HS-27A (cell line): ENCODE data around the gene SLIT1.

Source experiments
- DNase-seq: peaks from one replicate; pipeline ENCODE4 v3.0.0-alpha.2; 2012; ENCODE audit warnings: low read depth, missing footprints

Gene SLIT1

DNA sequence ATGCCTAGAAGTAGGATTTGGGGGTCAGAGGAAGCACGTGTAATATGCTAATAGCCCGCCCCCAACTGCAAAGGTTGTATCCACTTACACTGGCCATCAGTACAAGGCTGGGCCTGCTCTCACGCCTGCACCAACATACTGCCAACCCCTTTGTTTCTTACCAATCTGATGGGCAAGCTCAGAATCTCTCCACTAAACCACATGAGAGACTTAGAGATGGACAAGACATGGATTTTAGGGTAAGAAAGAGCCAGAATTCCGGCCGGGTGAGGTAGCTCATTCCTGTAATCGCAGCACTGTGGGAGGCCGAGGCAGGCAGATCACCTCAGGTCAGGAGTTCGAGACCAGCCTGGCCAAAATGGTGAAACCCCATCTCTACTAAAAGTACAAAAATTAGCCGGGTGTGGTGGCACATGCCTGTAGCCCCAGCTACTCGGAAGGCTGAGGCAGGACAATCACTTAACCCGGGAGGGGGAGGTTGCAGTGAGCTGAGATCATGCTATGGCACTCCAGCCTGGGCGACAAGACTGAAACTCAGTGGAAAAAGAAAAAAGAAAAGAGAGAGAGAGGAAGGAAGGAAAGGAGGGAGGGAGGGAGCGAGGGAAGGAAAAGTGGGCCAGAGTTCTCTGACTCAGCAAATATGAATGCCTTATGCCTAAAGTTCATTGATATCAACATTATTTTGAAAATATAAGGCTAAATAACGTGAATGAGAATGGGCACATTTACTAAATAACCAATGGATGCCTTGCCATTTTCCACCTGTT is 162.2 kb downstream of the SLIT1 start:
- DNase-seq = peak; percentile 38

DNA sequence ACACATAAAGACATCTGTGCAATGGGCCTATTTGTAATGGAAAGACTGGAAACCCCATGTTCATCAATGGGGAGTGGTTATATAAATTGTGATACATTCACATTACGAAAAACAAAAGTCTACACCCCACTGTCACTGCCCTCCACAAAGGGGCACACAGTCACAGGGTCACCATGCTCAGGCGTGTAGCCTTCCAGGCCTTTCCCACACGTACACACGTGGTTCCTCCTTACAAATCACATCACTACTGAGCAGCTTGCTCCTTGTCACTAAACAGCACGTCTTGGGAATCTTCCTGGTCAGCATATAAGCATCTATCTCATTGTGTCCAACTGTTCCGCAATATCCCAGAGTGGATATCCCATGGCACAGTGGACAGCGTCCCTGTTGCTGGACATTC is 163.1 kb downstream of the SLIT1 start:
- DNase-seq = no peak

DNA sequence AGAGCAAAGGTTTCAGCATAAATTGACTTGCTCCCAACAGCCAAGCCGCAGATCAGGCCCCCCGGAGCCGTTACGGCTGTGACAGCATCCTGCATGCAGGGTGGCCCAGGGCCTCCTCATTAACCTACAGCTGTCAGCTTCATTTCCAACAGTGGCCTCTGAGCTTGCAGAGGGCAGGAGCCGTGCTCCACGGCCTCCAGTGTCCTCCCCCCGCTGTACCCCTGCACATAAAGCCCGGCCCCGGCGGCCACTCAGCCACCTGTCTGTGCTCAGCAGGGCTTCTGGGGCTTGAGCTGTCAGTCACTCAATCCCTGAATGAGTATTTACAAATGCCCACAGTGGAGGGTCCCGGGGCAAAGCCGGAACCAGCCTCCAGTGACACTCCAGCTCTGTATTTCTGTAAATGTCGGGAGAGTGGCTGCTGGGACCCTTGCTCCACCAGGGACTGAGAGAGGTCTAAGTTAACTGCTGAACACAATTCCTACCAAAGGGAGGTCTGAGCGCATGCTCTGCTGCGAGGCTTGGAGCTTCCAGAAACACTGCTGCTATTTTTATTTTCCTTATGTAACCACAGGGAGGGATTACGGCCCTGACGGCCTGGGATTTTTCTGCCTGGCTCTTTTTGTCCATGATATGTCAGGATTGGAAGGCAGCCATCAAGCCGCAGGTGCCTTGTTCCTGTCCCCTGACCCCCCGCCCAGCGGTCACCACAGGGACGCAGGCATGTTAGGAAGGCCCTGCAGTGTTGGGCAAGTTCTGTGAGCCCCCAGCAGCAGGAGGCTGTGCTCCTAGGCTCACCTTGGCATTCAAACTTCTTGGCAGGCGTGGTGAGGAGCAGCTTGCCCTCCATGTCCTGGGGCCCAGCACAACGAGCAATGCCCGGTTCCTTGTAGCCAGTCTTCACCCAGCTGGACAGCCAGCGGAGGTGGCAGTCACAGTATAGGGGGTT is 165.0 kb downstream of the SLIT1 start:
- DNase-seq = no peak

DNA sequence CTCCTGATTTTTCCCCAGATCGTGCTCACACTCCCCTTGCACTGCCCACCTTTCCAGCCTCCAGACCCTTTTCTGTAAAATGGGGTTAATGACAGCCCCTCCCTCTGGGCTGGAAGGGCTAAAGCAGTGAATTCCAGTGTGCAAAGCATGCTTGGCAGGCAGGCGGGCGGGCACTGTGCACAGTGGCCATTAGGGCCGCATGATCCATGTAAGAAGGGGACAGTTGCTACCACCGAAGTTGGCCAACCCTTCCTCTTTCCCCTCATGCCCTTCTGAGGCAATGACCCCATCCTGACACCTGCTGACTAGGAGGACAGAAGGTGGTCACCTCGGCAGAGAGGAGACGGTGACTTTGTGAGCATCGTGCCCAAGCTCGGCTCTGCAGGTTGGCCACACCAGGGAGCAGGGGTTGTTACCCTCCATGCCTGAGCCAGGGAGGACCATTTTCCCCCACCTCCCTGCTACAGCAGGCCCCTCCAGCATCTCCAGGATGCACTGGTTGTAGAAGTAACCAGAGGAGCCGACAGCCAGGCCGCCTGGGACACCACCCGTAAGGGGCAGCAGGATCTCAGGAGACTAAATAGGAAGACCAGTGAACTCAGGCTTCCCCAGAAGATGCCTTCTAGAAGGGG is 166.4 kb downstream of the SLIT1 start:
- DNase-seq = no peak

GRCh38 chr10:97018251-97019212 is 167.2 kb downstream of the SLIT1 start:
- no peak for DNase-seq

GRCh38 chr10:97017474-97017903 is 168.3 kb downstream of the SLIT1 start:
- DNase-seq = no peak

GRCh38 chr10:97016728-97017473 is 168.9 kb downstream of the SLIT1 start:
- DNase-seq = no peak

GRCh38 chr10:97015240-97015639 is 170.5 kb downstream of the SLIT1 start:
- no peak for DNase-seq

GRCh38 chr10:97013983-97014382 is 171.8 kb downstream of the SLIT1 start:
- DNase-seq = no peak

GRCh38 chr10:97013568-97013967 is 172.2 kb downstream of the SLIT1 start:
- no peak for DNase-seq

DNA sequence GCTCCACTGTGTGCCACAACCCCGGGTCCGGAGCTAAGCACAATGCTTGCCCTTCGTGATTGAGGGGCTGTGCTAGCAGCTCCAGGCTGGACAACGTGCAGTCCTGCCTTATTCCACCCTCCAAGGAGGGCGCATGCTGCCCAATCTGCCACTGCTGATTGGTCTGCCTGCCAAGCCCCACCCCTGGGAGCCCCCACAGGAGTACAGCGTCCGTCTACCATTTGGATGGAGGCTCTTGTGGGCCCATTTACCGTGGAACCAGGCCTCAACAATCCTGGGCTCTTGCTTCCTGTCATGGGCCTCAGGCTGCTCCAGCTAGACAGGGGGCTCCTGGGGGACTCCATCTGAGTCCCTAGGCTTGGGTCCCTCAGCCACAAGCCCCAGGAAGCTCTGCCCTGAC is 173.3 kb downstream of the SLIT1 start:
- no peak for DNase-seq

GRCh38 chr10:97011397-97011796 is 174.4 kb downstream of the SLIT1 start:
- DNase-seq = no peak

DNA sequence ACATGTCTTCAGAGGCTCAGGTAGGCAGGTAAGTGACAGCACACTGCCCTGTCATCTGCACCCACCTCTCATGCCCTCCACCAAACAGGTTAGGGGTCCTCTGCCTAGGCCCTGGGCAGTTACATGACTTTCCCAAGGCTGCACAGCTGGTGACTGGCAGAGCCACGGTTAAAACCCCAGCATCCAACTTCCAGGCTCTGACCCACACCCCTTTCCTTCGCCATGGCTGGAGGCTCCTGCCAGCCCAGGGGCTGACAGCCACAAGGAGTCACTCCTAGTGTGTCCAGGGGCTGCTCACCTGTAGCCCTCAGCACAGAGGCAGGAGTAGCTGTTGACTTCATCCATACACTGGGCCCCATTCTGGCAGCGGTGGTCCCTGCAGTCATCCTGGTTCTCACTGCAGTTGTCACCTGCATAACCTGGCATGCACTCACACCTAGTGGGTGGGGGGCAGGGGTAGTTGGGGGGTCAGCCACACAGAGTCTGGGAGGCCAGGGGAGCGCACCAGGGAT is 175.0 kb downstream of the SLIT1 start:
- no peak for DNase-seq

DNA sequence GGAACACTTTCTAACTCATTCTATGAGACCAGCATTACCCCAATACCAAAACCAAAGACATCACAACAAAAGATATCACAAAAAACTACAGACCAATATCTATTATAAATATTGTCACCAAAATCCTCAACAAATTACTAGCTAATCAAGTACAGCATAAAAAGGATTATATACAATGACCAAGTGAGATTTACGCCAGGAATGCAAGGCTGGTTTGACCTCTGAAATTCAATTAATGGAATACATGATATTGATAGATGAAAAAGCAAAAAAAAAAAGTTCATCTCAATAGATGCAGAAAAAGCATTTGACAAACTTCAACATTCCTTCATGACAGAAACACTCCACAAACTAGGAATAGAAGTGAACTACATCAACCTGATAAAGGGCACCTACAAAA is 178.3 kb downstream of the SLIT1 start:
- no peak for DNase-seq

DNA sequence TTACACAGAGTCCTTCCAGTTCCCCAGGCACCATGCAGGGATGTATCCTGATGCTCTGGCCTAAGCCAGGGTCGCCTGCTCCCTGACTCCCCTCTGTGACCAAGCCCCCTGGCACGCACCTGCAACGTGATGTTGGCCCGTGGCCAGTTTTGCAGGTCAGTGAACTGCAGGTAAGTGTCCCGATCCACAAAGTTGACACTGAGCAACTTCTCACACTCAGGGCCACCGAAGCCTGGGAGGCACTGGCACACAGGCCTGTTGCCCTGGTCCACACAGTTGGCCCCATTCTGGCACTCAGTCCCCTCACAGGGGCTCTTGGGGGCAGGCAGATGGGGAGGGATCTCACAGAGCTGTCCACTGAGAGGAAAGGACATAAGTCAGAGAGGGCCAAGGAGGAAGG is 179.4 kb downstream of the SLIT1 start:
- no peak for DNase-seq

DNA sequence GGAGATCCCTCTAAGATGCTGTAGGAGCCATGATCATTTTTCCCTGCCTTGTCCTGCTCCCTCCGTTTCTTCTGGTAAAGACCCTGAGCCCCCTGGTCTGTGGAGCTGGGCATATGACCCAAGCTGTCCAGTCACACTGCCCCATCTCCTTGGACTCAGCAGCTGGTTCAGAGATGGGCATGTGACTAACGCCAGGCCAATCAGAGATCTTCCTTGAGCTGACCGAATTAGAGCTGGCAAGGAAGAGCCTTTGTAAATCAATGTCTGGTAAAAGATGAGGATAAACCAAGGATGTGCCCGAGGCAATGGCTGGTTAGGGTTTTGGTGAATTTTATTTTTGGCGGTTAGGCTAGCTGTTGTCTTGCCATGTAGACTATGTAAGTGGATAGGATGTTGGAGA is 180.4 kb downstream of the SLIT1 start:
- DNase-seq = no peak

GRCh38 chr10:97004591-97004990 is 181.2 kb downstream of the SLIT1 start:
- no peak for DNase-seq

- DNase-seq = no peak
These were observed 182.0 kb downstream of the SLIT1 start for GRCh38 chr10:97003804-97004201.

GRCh38 chr10:97003151-97003803 is 182.5 kb downstream of the SLIT1 start:
- no peak for DNase-seq

GRCh38 chr10:97002670-97003069 is 183.1 kb downstream of the SLIT1 start:
- DNase-seq = no peak
